Aorta (tissue), 5 donors: Measurements from ENCODE around the gene PRSS23. TPM values are rescaled to one million over a fixed set of nuclear protein-coding genes. Genes with fewer than 3 reads are reported as not detected.
"Not testable (repeated sequence)": the region's sequence is repeated elsewhere in the genome, so short reads cannot be mapped to it uniquely, and the experiment has no call there.

ENCODE experiments used
- ATAC-seq: fragments of 200-7000 bp; cut with Tn5 transposase; one replicate; pipeline ENCODE4 v1.9.1; 2022; ENCODE audit warnings: moderate library complexity; ENCODE audit not compliant: low FRiP score
- DNase-seq, 2 donors: peaks; one replicate each; pipeline ENCODE4 v3.0.0-alpha.2; 2020
- H3K27ac ChIP-seq, 2 donors: one replicate each; pipeline ENCODE4 v1.5.1; 2013; ENCODE audit warnings: low read length in 2 of 2, mild to moderate bottlenecking in 2 of 2, moderate library complexity in 2 of 2, control low read depth in 1 of 2, inconsistent platforms in 1 of 2, low read depth in 1 of 2
- H3K27me3 ChIP-seq, 2 donors: one replicate each; pipeline ENCODE4 v1.6.1; 2013; ENCODE audit warnings: control low read depth in 1 of 2, low read length in 1 of 2, mild to moderate bottlenecking in 1 of 2, moderate library complexity in 1 of 2; ENCODE audit not compliant: insufficient read depth in 2 of 2, control insufficient read depth in 1 of 2
- H3K36me3 ChIP-seq, 2 donors: one replicate each; pipeline ENCODE4 v1.6.1; 2013; ENCODE audit warnings: control low read depth in 1 of 2, low read length in 1 of 2, mild to moderate bottlenecking in 1 of 2; ENCODE audit not compliant: insufficient read depth in 2 of 2, control insufficient read depth in 1 of 2
- H3K4me1 ChIP-seq, 2 donors: one replicate each; pipeline ENCODE4 v1.6.1; 2013; ENCODE audit warnings: low read length in 2 of 2, control low read depth in 1 of 2, mild to moderate bottlenecking in 1 of 2, moderate library complexity in 1 of 2; ENCODE audit not compliant: insufficient read depth in 2 of 2, control insufficient read depth in 1 of 2
- H3K4me3 ChIP-seq, 2 donors: one replicate each; pipeline ENCODE4 v1.5.1; 2013; ENCODE audit warnings: low read length in 2 of 2, control low read depth in 1 of 2, mild to moderate bottlenecking in 1 of 2
- H3K9me3 ChIP-seq: one replicate; pipeline ENCODE4 v1.6.1; 2013; ENCODE audit warnings: mild to moderate bottlenecking, low read length; ENCODE audit not compliant: control insufficient read depth
- WGBS, 2 donors: extraction: QIAGEN DNeasy Blood & Tissue Kit; methylation state at CpG; one replicate each; pipeline ENCODE4 v1.1.7; 2013; 5-methylcytosine and 5-hydroxymethylcytosine counted together
- intact Hi-C, 2 donors: fragments of 100-400 bp; cut with DNase I; formaldehyde crosslinking; loops; one replicate each; pipeline versions ENCODE4 v1.14.2 to v1.15.0; 2022
- polyA plus RNA-seq, 2 donors: library from polyadenylated mRNA; stranded (reverse); fragments of 200-250 nt; gene quantifications; one replicate each; pipeline ENCODE4 v1.2.3, GENCODE V29; 2013
- total RNA-seq, 2 donors: library from RNA; stranded (reverse); fragmentation: NEBNext Ultra II Directional; extraction: Animal tissue kit (Norgen Biotek cat#: 25700); gene quantifications; one replicate each; pipeline ENCODE4 v1.2.1, GENCODE V29; 2021
- donor health status: healthy with polysubstance abuse.
- donor health status: Bipolar disorder and iron deficiency.
- donor health status: DM: no; HTN: no; CAD: no.
- donor health status: DM: no; HTN: no; CAD: no.
- donor health status: DM: yes; HTN: yes; CAD: no.

Gene PRSS23
- total and polyA plus RNA-seq, 4 donors: 68.1 to 245 (median 125) TPM

GRCh38 chr11:86769219-86769618 lies 31.1 kb upstream of the PRSS23 start:
- Histone ChIP-seq H3K4me3 (no peak overlapping the region), H3K9me3 (no peaks in the 10 kb centered on the region), H3K27me3 (no peaks in the 10 kb centered on the region), H3K36me3 (no peaks in the 10 kb centered on the region), H3K4me1 (no peaks in the 10 kb centered on the region), H3K27ac (no peak overlapping the region)
- intact Hi-C loops: no loop called here
- ATAC-seq (no peak), DNase-seq (no peak)
- WGBS, 2 donors: 50 to 53% methylated on average over 2 of the region's 2 CpGs

DNA sequence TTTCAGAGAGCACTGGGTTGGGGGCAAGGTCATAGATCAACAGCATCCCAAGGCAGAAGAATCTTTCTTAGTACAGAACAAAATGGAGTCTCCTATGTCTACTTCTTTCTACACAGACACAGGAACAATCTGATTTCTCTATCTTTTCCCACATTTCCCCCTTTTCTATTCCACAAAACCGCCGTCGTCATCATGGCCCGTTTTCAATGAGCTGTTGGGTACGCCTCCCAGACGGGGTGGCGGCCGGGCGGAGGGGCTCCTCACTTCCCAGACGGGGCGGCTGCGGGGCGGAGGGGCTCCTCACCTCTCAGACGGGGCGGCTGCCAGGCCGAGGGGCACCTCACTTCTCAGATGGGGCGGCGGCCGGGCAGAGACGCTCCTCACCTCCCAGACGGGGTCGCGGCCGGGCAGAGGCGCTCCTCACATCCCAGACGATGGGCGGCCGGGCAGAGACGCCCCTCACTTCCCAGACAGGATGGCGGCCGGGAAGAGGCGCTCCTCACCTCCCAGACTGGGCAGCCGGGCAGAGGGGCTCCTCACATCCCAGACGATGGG lies 29.8 kb upstream of the PRSS23 start:
- ATAC-seq, intact Hi-C loops, H3K27me3 ChIP-seq, H3K4me1 ChIP-seq, DNase-seq, H3K4me3 ChIP-seq, H3K9me3 ChIP-seq, H3K27ac ChIP-seq, H3K36me3 ChIP-seq: not testable (repeated sequence)
- 91 to 97% methylated on average over 21 to 34 of the region's 34 CpGs for WGBS, 2 donors

- H3K9me3 ChIP-seq: no peaks in the 10 kb centered on the region
- WGBS, 2 donors: 67 to 95% methylated on average over 2 of the region's 2 CpGs
- H3K36me3 ChIP-seq: no peaks in the 10 kb centered on the region
- intact Hi-C loops: no loop called here
- H3K4me3 ChIP-seq: no peak overlapping the region
- no peaks in the 10 kb centered on the region for H3K4me1 ChIP-seq
- DNase-seq (no peak), ATAC-seq (no peak)
- H3K27ac ChIP-seq: no peak overlapping the region
- no peaks in the 10 kb centered on the region for H3K27me3 ChIP-seq
These were observed 27.3 kb upstream of the PRSS23 start for GRCh38 chr11:86772999-86773398.

DNA sequence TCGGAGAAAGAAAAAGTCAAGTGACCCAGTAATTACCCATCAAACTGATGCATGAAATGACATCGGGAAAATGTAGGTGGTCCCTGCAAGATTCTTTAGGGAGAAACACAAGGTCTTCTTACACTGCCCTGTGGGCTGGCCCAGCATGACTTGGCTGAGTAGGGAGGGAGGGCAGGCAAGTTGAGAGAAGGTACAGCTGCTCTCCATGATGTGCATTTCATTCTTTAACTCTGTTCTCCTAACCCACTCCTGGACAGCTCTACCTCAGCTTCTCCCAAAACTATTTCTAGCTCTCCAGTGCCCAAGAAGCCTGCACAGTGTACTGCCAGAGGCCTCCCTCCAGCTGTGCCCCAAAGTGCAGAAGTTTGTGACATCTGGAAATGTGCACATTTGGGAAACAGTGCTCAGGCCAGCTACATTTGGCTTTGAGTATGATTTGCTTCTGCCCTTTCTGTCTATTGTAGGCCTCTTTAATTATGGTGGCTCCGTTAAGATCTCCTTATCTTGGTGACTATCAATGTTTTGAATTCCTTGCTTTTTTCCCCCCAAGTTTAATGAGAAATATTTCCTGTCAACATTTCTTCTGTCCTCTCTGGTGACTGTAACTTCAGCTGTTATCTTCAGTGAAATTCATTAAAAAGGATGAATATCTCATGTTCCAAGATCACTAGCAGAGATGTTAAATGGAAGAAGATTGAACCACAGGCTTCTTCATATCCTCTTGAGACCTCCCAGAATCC lies 26.7 kb upstream of the PRSS23 start:
- no peak overlapping the region for H3K4me3 ChIP-seq

DNA sequence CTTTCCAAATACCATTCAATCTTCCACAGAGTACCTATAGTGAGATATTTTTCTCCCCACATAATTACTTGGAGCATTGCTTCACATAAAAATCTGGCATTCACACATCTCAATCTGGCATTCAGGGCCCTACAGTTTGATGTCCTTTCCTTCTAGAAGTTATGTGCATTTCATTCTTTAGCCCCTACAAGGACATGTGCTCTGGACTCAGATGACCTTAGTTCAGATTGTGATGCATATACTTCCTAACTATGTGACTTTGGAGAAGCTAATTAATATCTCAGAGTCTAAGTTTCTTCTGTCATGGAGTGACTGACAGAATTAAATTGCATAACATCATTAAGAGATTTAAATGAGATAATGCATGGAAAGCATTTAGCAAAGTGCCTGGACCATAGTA lies 25.9 kb upstream of the PRSS23 start:
- Histone ChIP-seq H3K27me3 (no peaks in the 10 kb centered on the region), H3K4me1 (no peaks in the 10 kb centered on the region), H3K9me3 (no peaks in the 10 kb centered on the region), H3K27ac (no peak overlapping the region), H3K4me3 (no peak overlapping the region), H3K36me3 (no peaks in the 10 kb centered on the region)
- ATAC-seq (no peak), DNase-seq (no peak)
- intact Hi-C loops: no loop called here

More for the DNA sequence above, 26.7 kb upstream of the PRSS23 start:
- DNase-seq (no peak), ATAC-seq (no peak)
- Histone ChIP-seq H3K27ac (no peak overlapping the region), H3K36me3 (no peaks in the 10 kb centered on the region), H3K9me3 (no peaks in the 10 kb centered on the region), H3K4me1 (no peaks in the 10 kb centered on the region), H3K27me3 (no peaks in the 10 kb centered on the region)
- WGBS, 2 donors: 78 to 79% methylated on average over 3 of the region's 3 CpGs
- intact Hi-C loops: no loop called here

- 97 to 100% methylated on average over 2 of the region's 2 CpGs for WGBS, 2 donors
- ATAC-seq: no peak
- intact Hi-C loops: no loop called here
These were observed 25.0 kb upstream of the PRSS23 start for GRCh38 chr11:86775361-86775760.

GRCh38 chr11:86781546-86781945 lies 18.8 kb upstream of the PRSS23 start:
- H3K27ac ChIP-seq: no peak overlapping the region
- DNase-seq (no peak), ATAC-seq (no peak)
- no peaks in the 10 kb centered on the region for H3K27me3 ChIP-seq
- no peaks in the 10 kb centered on the region for H3K36me3 ChIP-seq
- H3K4me3 ChIP-seq: no peak overlapping the region
- no peaks in the 10 kb centered on the region for H3K4me1 ChIP-seq
- no peaks in the 10 kb centered on the region for H3K9me3 ChIP-seq
- intact Hi-C loops: no loop called here

More at GRCh38 chr11:86775361-86775760, 25.0 kb upstream of the PRSS23 start:
- Histone ChIP-seq H3K27ac (no peak overlapping the region), H3K36me3 (no peaks in the 10 kb centered on the region), H3K4me3 (no peak overlapping the region), H3K9me3 (no peaks in the 10 kb centered on the region), H3K27me3 (no peaks in the 10 kb centered on the region), H3K4me1 (no peaks in the 10 kb centered on the region)
- DNase-seq: no peak

DNA sequence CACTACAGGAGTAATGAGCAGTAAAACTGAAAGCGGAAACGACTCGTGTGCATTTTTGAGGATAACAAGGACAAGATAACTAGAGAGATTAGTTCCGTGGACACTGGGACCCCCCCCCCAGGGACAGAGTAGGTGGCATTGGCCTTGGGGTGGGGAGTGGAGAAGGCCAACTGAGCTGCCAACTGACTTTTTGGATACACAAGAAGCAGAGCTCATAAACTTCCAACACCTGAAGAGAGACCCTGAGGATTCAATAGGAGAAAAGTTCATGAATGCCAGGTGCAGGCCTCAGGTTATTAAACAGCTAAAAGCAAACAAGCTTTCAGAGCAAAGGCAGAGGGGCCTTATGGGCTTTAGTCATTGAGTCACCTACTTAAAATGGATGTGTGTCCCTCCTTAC lies 17.6 kb upstream of the PRSS23 start:
- H3K4me3 ChIP-seq: no peak overlapping the region
- H3K4me1 ChIP-seq: no peaks in the 10 kb centered on the region
- no peak overlapping the region for H3K27ac ChIP-seq
- H3K9me3 ChIP-seq: no peaks in the 10 kb centered on the region
- ATAC-seq: no peak
- no peaks in the 10 kb centered on the region for H3K36me3 ChIP-seq
- H3K27me3 ChIP-seq: no peaks in the 10 kb centered on the region
- WGBS, 2 donors: 90% methylated on average over 4 of the region's 4 CpGs
- DNase-seq: no peak
- intact Hi-C loops: no loop called here

GRCh38 chr11:86783661-86784060 lies 16.7 kb upstream of the PRSS23 start:
- H3K36me3 ChIP-seq: no peaks in the 10 kb centered on the region
- intact Hi-C loops: no loop called here
- ATAC-seq (no peak), DNase-seq (no peak)
- H3K4me1 ChIP-seq: no peaks in the 10 kb centered on the region
- no peak overlapping the region for H3K27ac ChIP-seq
- H3K9me3 ChIP-seq: no peaks in the 10 kb centered on the region
- no peaks in the 10 kb centered on the region for H3K27me3 ChIP-seq
- no peak overlapping the region for H3K4me3 ChIP-seq
- 53 to 82% methylated on average over 2 of the region's 2 CpGs for WGBS, 2 donors
